ENCODE results near the gene NLRC5.
"Not testable (repeated sequence)": the region's sequence is repeated elsewhere in the genome, so short reads cannot be mapped to it uniquely, and the experiment has no call there.

NLRC5 gene

DNA sequence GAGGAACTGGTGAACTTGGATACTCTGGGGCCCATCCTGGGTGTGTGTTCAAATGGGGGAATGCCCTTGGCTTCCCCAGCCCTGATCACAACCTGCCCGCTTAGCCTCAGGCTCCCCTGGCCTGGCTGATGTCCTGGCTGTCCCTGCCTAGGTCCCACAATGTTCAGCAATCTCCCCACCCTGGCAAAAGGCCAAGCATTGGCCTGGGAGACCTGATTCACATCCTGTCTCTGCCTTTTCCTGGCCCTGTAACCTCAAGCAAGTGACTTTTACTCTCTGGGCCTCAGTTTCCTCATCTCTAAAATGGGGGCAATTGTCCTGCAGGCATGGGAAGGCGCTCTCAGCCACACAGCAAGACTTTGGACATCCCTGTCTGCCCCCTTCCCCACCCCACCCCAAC lies 117.4 kb downstream of the NLRC5 start:
- TF ChIP-seq, protein P1, sequence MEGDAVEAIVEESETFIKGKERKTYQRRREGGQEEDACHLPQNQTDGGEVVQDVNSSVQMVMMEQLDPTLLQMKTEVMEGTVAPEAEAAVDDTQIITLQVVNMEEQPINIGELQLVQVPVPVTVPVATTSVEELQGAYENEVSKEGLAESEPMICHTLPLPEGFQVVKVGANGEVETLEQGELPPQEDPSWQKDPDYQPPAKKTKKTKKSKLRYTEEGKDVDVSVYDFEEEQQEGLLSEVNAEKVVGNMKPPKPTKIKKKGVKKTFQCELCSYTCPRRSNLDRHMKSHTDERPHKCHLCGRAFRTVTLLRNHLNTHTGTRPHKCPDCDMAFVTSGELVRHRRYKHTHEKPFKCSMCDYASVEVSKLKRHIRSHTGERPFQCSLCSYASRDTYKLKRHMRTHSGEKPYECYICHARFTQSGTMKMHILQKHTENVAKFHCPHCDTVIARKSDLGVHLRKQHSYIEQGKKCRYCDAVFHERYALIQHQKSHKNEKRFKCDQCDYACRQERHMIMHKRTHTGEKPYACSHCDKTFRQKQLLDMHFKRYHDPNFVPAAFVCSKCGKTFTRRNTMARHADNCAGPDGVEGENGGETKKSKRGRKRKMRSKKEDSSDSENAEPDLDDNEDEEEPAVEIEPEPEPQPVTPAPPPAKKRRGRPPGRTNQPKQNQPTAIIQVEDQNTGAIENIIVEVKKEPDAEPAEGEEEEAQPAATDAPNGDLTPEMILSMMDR (conservative IDR thresholded peaks at IDR 0.05), result no peak
- no peak overlapping the region for H3K27ac ChIP-seq

DNA sequence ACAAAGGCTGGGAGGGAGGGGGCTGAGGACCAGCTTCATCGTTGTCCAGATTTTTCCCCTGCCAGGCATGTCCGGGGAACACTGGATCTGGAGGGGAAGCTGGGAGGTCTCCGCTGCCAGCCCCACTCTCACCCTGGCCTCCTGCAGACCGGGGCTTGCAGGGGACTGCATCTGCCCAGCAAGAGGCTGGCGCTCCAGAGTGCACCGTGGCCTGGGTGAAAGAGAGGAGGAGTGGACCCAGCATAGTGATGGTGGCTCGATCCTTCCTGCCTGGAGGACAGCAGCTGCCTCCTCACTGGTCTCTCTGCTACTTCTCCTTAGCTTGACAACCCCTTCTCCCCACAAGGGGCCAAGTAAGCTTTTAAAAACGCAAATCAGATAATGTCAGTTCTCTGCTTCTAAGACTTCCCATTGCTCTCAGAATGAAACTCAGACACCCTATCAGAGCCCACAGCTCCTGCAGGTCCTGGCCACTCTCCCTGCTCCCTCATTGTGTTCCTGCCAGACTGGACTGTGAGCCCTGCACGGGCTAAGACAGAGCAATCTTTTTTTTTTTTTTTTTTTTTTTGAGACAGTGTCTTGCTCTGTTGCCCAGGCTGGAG lies 118.1 kb downstream of the NLRC5 start:
- TF ChIP-seq, protein P1 (conservative IDR thresholded peaks at IDR 0.05), result no peak
- no peak overlapping the region for H3K27ac ChIP-seq

DNA sequence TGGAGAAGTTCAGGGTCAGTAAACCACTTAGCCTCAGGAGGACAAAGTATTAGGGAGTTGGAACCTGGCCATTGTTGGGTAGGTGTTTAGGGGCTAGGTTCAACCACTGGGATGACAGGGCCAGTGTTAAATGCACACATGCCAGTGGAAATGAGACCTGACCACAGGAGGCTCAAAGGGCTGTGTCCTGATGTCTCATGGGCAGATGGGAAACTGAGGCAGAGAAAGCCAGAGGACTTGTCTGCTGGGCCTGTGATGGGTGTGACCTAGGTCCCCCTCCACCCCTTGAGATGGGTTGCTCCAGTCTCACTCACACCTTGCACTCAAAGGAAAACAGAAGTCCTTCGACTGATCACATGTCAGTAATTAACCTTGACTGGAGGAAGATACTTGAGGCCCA lies 119.1 kb downstream of the NLRC5 start:
- TF ChIP-seq, protein P1 (conservative IDR thresholded peaks at IDR 0.05), result no peak
- H3K27ac ChIP-seq, result no peak overlapping the region

DNA sequence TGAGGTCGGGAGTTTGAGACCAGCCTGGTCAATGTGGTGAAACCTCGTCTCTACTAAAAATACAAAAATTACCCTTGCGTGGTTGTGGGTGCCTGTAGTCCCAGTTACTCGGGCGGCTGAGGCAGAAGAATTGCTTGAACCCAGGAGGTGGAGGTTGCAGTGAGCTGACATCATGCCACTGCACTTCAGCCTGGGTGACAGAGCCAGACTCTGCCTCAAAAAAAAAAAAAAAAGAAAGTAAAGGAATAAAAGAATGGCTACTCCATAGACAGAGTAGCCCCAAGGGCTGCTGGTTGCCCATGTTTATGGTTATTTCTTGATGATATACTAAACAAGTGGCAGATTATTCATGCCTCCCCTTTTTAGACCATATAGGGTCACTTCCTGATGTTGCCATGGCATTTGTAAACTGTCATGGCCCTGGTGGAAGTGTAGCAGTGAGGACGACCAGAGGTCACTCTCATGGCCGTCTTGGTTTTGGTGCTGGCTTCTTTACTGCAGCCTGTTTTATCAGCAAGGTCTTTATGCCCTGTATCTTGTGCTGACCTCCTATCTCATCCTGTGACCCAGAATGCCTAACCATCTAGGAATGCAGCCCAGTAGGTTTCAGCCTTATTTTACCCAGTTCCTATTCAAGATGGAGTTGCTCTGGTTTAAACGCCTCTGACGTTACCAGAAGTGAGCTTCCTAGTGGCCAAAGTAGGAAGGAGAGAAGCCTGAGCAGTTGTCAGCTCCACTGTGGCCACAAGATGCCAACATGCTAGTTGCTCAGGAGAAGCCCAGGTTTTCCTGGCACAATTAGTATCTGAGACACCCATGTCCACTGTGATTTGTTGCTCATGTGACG lies 120.1 kb downstream of the NLRC5 start:
- H3K27ac ChIP-seq, result not testable (repeated sequence)

DNA sequence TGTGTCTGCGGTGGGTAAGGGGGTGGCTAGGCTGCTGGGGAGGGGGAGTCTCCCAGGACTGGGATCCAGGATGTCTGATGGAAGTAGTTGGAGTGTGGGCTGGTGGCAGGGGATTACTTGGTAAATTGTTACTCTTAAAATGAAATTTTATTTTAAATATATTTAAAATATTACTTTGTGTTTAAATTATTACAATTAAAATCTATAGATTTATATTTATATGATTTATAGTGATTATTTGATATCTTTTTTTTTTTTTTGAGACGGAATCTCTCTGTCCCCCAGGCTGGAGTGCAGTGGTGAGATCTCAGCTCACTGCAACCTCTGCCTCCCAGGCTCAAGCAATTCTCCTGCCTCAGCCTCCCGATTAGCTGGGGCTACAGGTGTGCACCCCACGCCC lies 121.6 kb downstream of the NLRC5 start:
- no peak overlapping the region for H3K27ac ChIP-seq
- TF ChIP-seq, protein P1 (conservative IDR thresholded peaks at IDR 0.05), result no peak

DNA sequence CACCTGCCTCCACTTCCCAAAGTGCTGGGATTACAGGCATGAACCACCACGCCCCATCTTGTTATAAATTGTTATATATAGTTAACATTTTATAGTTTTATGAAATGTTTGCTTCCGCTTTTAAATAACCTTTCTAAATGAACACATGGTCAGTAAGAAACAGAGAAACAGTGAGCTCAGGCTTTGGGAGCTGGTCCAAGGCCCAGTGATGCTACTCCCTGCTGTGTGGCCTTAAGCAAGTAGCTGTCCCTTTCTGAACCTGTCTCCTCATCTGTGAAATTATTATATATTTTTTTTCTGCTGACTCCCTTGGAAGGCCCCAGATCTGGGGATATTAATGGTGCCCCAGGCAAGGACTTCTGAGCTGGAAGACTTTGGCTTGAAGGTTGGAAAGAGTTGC lies 122.1 kb downstream of the NLRC5 start:
- TF ChIP-seq, protein P1 (conservative IDR thresholded peaks at IDR 0.05), result no peak
- no peak overlapping the region for H3K27ac ChIP-seq

DNA sequence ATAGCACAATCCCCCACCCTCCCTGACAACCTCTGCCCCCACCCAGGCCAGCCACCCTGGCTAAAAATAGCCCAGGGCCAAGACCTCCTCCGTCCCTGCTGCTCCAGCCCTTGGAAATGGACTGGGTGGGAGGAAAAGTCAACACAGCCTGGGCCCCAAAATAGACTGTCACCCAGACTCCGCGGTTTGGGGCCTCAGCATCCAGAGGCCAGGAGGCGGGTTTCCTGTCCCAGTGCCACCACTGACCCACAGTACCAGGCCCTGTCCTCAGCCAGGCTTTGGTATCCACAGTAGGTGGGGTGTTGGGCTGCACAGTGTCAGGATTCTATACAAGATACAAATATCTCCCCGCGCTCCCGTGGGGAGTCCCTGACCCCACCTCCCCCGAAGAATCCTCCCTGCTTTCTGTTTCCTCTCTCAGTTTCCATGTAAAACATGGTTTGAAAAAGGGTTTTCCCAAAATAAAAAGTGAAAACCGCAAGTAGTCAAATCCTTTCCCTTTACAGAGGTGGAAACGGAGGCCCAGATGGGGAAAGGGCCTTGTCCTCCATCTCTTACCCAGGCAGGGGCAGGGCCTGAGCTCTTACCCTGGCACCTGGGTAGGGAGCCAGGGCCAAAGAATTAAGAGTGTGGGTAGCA lies 123.2 kb downstream of the NLRC5 start:
- no peak overlapping the region for H3K27ac ChIP-seq
- TF ChIP-seq, protein P1 (conservative IDR thresholded peaks at IDR 0.05), result no peak
